ENCODE results near the gene PSEN2.

DNA sequence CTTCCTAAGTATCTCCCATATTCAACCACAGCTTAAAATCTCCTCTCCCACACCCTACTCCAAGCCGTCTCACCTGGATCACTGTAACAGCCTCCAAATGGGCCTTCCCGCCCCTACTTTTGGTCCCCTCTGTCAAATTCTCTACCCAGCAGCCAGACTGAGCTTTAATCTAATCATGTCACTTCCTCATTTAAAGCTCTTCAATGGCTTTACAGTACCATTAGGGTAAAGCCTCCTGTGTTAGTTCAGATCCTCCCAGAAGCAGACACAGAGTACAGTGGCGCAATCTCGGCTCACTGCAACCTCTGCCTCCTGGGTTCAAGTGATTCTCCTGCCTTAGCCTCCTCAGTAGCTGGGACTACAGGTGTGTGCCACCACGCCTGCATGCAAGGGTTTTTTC is 46.8 kb upstream of the PSEN2 start:
- TF ChIP-seq, protein P1, sequence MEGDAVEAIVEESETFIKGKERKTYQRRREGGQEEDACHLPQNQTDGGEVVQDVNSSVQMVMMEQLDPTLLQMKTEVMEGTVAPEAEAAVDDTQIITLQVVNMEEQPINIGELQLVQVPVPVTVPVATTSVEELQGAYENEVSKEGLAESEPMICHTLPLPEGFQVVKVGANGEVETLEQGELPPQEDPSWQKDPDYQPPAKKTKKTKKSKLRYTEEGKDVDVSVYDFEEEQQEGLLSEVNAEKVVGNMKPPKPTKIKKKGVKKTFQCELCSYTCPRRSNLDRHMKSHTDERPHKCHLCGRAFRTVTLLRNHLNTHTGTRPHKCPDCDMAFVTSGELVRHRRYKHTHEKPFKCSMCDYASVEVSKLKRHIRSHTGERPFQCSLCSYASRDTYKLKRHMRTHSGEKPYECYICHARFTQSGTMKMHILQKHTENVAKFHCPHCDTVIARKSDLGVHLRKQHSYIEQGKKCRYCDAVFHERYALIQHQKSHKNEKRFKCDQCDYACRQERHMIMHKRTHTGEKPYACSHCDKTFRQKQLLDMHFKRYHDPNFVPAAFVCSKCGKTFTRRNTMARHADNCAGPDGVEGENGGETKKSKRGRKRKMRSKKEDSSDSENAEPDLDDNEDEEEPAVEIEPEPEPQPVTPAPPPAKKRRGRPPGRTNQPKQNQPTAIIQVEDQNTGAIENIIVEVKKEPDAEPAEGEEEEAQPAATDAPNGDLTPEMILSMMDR (conservative IDR thresholded peaks at IDR 0.05 in 1 of 2, IDR thresholded peaks at IDR 0.05 in 1 of 2; ENCODE audit: extremely low read depth in 1 of 2, insufficient read depth in 1 of 2, low read depth in 1 of 2, low read length in 2 of 2): no peak
- no peak for TF ChIP-seq EZH2 (IDR thresholded peaks at IDR 0.05; ENCODE audit: borderline replicate concordance, low read length)
